Choroid plexus epithelial cell (primary cell): ENCODE data around the gene CD274.
A peak's percentile ranks its signal among the peaks of the same experiment; 100 is the strongest.
"Not testable (repeated sequence)": the region's sequence is repeated elsewhere in the genome, so short reads cannot be mapped to it uniquely, and the experiment has no call there.

Experiments
- DNase-seq: peaks from one replicate; pipeline ENCODE4 v3.0.0-alpha.2; 2010; ENCODE audit warnings: low read depth
- H3K4me3 ChIP-seq: 2 replicates; pipeline ENCODE4 v1.5.1; 2011; ENCODE audit warnings: low read depth, mild to moderate bottlenecking, control low read depth, low read length, moderate library complexity
- CTCF ChIP-seq: conservative IDR thresholded peaks from 2 replicates; pipeline ENCODE4 v1.5.1; 2011; ENCODE audit warnings: low read depth, mild to moderate bottlenecking, control low read depth, inconsistent platforms, low read length, moderate library complexity

Gene CD274

GRCh38 chr9:5489630-5490490 lies 39.5 kb downstream of the CD274 start:
- H3K4me3 ChIP-seq = no peak overlapping the region
- no peak for DNase-seq
- no peak for TF ChIP-seq CTCF

GRCh38 chr9:5492965-5493678 lies 42.8 kb downstream of the CD274 start:
- TF ChIP-seq CTCF = no peak
- H3K4me3 ChIP-seq = no peak overlapping the region
- no peak for DNase-seq

- DNase-seq = peak; percentile 82
- no peak for TF ChIP-seq CTCF
Observed at GRCh38 chr9:5493679-5494511, 43.6 kb downstream of the CD274 start.

GRCh38 chr9:5494765-5495164 lies 44.4 kb downstream of the CD274 start:
- not testable (repeated sequence) for DNase-seq, H3K4me3 ChIP-seq

More at GRCh38 chr9:5493679-5494511, 43.6 kb downstream of the CD274 start:
- H3K4me3 ChIP-seq = no peak overlapping the region

- no peak overlapping the region for H3K4me3 ChIP-seq
- TF ChIP-seq CTCF = no peak
- DNase-seq = no peak
Observed at GRCh38 chr9:5499157-5499556, 48.8 kb downstream of the CD274 start.

- peak; percentile 71 for DNase-seq
- no peak for TF ChIP-seq CTCF
- H3K4me3 ChIP-seq = no peak overlapping the region
Observed at GRCh38 chr9:5499889-5500398, 49.6 kb downstream of the CD274 start.
